ENCODE measurements around the gene PPP2R2C. TPM values are rescaled to one million over a fixed set of nuclear protein-coding genes. Genes with fewer than 3 reads are reported as not detected.

PPP2R2C gene
- total RNA-seq, 6 experiments from 2014 or later = 0.14 to 0.25 (median 0.23) TPM; not detected in 2

DNA sequence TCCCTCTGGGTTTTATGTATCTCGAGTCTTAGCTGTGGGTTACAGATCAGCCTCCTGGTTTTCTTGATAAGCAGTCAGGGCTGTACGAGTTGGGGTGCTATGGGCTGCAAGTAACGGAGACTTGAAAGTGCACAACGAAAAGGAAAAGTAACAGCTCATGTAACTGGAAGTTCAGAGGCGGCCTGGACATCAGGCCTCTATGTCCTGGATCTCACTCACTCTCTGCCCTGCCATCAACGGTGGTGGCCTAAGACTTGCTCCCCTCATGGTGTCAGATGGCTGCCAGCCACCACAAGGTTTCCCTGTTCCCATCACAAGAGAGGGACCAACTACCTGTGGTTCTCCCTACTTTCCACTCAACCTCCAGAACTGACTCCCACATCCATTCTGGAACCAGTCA is 4.8 kb downstream of the PPP2R2C start:
- Mint-ChIP-seq H3K27me3 (ENCODE audit: insufficient read depth) (peaks cover 40% of the 10 kb centered on the region), H3K36me3 (ENCODE audit: low read depth) (no peaks in the 10 kb centered on the region), H3K27ac (no peak overlapping the region), H3K4me1 (ENCODE audit: low read depth) (no peaks in the 10 kb centered on the region; the same call in 1 of the 2 replicates), H3K9me3 (no peaks in the 10 kb centered on the region), H3K4me3 (no peak overlapping the region)
- no peak for DNase-seq
- no peak for TF ChIP-seq CTCF (IDR thresholded peaks at IDR 0.05)

DNA sequence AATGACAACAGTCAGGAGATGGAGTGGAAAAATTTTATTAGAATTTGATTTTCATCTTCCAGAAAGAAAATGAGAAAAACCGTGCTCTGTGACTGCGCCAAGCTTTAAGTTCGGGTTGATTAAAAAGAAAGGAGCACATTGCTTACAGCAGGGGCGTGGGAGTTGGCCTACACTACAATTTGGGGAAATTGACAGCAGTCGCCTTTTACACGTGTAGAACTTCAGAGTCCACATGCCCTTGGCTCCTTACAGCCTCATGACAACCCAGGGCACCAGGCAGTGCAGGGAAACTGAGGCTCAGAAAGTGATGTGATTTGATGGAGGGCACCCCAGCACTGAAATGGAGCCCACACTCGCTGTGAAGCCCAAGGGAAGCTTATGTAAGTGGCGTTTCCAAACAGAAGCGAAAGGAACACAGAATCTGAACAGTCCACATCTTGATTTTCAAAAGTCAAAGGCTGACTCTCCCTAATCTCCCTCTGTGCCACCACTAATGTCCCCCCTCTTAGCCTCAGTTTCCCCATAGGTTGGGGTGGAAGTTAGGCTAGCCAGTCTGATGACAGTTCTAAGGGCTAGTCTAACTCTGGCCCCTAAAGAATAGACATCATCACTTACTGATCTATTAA is 5.5 kb downstream of the PPP2R2C start:
- DNase-seq = no peak
- TF ChIP-seq CTCF (IDR thresholded peaks at IDR 0.05) = no peak
- no peak overlapping the region for H3K27ac Mint-ChIP-seq
- H3K27me3 Mint-ChIP-seq (ENCODE audit: insufficient read depth) = peaks cover 40% of the 10 kb centered on the region
- no peaks in the 10 kb centered on the region for H3K9me3 Mint-ChIP-seq
- H3K4me3 Mint-ChIP-seq = no peak overlapping the region
- H3K4me1 Mint-ChIP-seq (ENCODE audit: low read depth) = no peaks in the 10 kb centered on the region; the same call in 1 of the 2 replicates
- H3K36me3 Mint-ChIP-seq (ENCODE audit: low read depth) = no peaks in the 10 kb centered on the region

DNA sequence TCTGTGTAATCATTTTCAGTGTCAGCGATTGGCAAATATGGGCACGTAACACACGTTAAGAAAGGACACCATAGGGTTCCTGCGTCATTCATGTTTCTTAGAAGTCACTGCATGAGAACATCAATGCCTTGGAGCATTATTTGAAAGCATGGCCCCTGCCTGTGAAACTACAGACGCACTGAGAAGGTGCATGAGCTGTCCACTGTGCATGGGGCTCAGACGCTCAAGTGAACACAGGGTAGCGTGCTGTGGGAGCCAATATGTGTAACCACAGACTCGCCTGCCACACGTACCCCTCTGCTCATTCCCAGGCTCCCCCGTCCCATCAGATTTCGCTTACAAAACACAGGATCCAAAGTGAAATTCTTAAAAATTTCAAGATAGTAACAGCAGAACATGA is 6.5 kb downstream of the PPP2R2C start:
- Mint-ChIP-seq H3K9me3 (no peaks in the 10 kb centered on the region), H3K27me3 (ENCODE audit: insufficient read depth) (peaks cover 36% of the 10 kb centered on the region), H3K27ac (no peak overlapping the region), H3K4me1 (ENCODE audit: low read depth) (no peaks in the 10 kb centered on the region; the same call in 1 of the 2 replicates), H3K4me3 (no peak overlapping the region), H3K36me3 (ENCODE audit: low read depth) (no peaks in the 10 kb centered on the region)
- DNase-seq = no peak
- no peak for TF ChIP-seq CTCF (IDR thresholded peaks at IDR 0.05)

DNA sequence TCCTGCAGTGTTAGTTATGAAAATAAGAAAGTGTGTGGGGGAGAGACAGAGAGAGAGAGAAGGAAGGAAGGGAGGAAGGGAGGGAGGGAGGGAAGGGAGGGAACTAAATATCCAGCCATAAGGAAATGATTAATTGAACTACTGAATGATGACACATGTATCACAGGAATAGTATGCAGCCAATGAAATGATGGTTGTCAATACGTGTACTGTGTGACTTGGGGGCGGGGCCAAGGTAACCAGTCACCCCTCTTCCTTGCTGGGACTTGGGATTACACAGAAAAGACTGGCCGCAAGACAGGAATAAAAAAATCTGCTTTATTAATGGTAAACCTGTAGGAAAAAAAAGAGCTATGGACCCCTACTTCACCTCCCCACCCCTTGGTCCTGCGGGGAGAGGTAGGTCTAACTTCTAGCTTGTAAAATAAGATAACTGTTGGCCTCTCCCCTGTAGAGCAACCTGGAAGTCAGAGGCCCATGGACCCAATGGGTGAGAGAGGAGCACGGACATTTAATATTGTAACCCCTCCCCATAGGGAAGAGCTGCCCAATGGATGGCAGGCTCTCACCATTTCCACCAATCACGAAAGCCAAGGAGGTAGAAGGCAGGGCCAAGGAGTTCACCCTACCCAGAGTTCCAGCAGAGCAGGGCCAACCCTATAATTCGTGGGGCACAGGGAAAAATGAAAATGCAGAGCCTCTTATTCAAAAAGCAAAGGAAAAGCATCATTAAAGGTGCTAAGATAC is 7.4 kb downstream of the PPP2R2C start:
- Mint-ChIP-seq H3K4me1 (ENCODE audit: low read depth) (no peaks in the 10 kb centered on the region; the same call in 1 of the 2 replicates), H3K36me3 (ENCODE audit: low read depth) (no peaks in the 10 kb centered on the region), H3K27ac (no peak overlapping the region), H3K4me3 (no peak overlapping the region), H3K9me3 (no peaks in the 10 kb centered on the region), H3K27me3 (ENCODE audit: insufficient read depth) (peaks cover 32% of the 10 kb centered on the region)
- no peak for TF ChIP-seq CTCF (IDR thresholded peaks at IDR 0.05)
- DNase-seq = no peak

DNA sequence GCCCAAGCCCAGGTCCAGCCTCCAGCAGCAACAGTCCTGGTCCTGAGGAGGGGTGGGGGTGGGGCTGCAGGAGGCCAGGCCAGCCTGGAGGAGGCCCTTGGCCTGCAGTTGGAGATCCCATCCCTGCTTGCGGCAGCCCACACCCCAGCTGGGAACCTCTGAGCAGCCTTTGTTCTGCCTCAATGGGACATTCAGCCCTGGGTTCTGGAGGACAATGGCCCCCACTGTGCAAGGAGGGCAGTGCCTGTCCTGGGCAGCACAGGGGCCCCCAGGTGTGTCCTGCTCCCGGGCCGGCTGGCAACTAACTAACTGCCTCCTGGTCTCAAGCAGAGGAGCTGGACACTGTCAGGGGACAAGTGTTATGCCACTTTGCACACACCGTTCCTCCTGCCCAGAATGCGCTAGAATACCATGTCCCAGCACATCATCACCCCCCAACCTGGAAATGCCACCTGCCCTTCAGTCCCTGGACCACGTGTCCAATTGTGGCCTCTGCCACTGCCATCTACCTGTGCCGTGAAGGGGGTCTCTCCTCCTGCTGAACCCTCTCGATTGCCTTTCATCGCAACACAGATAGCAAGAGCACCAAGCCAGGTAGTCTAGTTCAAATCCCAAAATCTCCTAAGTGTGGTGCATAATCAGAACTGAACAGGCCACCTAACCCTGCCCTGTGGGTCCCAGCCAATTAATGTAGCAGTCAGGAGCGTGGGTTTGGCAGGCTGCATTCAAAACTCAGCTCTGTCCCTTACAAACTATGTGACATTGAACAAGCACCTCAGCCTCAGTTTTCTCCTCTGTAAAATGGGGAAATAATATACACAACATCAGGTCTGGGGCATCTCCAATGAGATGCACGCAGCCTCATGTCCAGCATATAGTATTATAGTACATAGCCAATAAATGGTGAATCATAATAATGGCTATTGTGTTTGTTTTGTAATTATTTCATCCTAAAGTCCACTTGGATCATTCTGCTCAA is 8.8 kb downstream of the PPP2R2C start:
- Mint-ChIP-seq H3K4me3 (no peak overlapping the region), H3K36me3 (ENCODE audit: low read depth) (no peaks in the 10 kb centered on the region), H3K27me3 (ENCODE audit: insufficient read depth) (peaks cover 31% of the 10 kb centered on the region), H3K4me1 (ENCODE audit: low read depth) (no peaks in the 10 kb centered on the region; the same call in 1 of the 2 replicates), H3K27ac (no peak overlapping the region), H3K9me3 (no peaks in the 10 kb centered on the region)
- DNase-seq = no peak
- TF ChIP-seq CTCF (IDR thresholded peaks at IDR 0.05) = no peak

All from HFFc6 (cell line).